Measurements from ENCODE around the gene KANK2.
A peak's percentile ranks its signal among the peaks of the same experiment; 100 is the strongest.

DNA sequence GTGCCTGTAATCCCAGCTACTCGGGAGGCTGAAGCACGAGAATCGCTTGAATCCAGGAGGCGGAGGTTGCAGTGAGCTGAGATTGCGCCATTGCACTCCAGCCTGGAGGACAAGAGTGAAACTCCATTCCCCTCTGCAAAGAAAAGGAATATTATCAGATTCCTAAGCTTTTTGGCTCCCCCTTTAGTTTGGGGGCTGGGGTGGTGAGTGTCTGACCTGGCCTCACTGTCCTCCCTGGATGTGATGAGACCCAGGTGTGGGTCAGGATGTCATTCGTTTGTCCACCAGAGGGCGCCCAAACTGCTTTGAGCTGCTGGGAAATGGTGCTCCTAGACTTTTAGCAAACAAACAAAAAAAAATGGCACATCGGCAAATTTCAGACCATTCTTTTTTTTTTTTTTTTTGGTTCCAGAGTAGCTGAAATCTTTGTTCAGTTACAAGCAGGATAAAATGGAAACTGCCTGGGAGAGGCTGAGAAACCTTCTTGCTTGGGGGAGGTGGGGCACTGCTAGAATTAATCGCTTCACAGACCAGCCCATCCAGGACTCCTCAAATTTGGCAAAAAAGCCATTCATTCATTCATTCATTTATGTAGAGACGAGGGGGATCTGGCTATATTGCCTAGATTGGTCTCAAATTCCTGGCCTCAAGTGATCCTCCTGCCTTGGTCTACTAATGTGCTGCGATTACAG lies 71.2 kb downstream of the KANK2 start:
- TF ChIP-seq CTCF (IDR thresholded peaks at IDR 0.05) (peak; percentile 70 to 83 (median 78)), POLR2A (IDR thresholded peaks at IDR 0.05) (no peak)

Data from uterus (tissue), 2 donors.